Large intestine (tissue), 3 donors: ENCODE results near the gene PDLIM5. TPM values are rescaled to one million over a fixed set of nuclear protein-coding genes. Genes with fewer than 3 reads are reported as not detected.
"Not testable (repeated sequence)": the region's sequence is repeated elsewhere in the genome, so short reads cannot be mapped to it uniquely, and the experiment has no call there.

ENCODE experiments used
- DNase-seq, 2 donors: peaks; one replicate each; pipeline versions ENCODE4 v3.0.0 to v3.0.0-alpha.2; 2013
- H3K27ac ChIP-seq: one replicate; pipeline ENCODE4 v1.5.1; 2013; ENCODE audit warnings: low read length
- H3K27me3 ChIP-seq: 2 replicates; pipeline ENCODE4 v1.6.1; 2013; ENCODE audit warnings: low read length; ENCODE audit not compliant: control insufficient read depth, insufficient read depth
- H3K36me3 ChIP-seq: 2 replicates; pipeline ENCODE4 v1.6.1; 2013; ENCODE audit warnings: low read length; ENCODE audit not compliant: control insufficient read depth, insufficient read depth
- H3K4me1 ChIP-seq: one replicate; pipeline ENCODE4 v1.6.1; 2013; ENCODE audit warnings: low read length; ENCODE audit not compliant: control insufficient read depth, insufficient read depth
- H3K4me3 ChIP-seq: one replicate; pipeline ENCODE4 v1.5.1; 2013; ENCODE audit warnings: low read length
- H3K9me3 ChIP-seq: one replicate; pipeline ENCODE4 v1.6.1; 2013; ENCODE audit warnings: mild to moderate bottlenecking, low read depth, low read length, moderate library complexity; ENCODE audit not compliant: control insufficient read depth
- WGBS: methylation state at CpG from one replicate; pipeline ENCODE4 v1.1.5; 2013; ENCODE audit warnings: low lambda C conversion rate; ENCODE audit not compliant: insufficient coverage; 5-methylcytosine and 5-hydroxymethylcytosine counted together
- polyA plus RNA-seq: library from polyadenylated mRNA; unstranded; fragments of 120-200 nt; gene quantifications from one replicate; pipeline ENCODE4 v1.2.1, GENCODE V29; 2013

The PDLIM5 gene
- polyA plus RNA-seq, 1 donor, result 108 TPM

- WGBS, result 100% methylated on average over 1 of the region's 1 CpG
- no peaks in the 10 kb centered on the region for H3K36me3 ChIP-seq
These were observed 99.1 kb downstream of the PDLIM5 start for GRCh38 chr4:94550851-94551250.

GRCh38 chr4:94551643-94552564 is 100.2 kb downstream of the PDLIM5 start:
- no peaks in the 10 kb centered on the region for H3K4me1 ChIP-seq
- 100% methylated on average over 3 of the region's 3 CpGs for WGBS
- no peaks in the 10 kb centered on the region for H3K36me3 ChIP-seq
- no peak for DNase-seq
- no peaks in the 10 kb centered on the region for H3K27me3 ChIP-seq
- H3K4me3 ChIP-seq, result no peak overlapping the region
- no peak overlapping the region for H3K27ac ChIP-seq
- no peaks in the 10 kb centered on the region for H3K9me3 ChIP-seq

More at GRCh38 chr4:94550851-94551250, 99.1 kb downstream of the PDLIM5 start:
- H3K9me3 ChIP-seq, result no peaks in the 10 kb centered on the region
- no peak overlapping the region for H3K27ac ChIP-seq
- no peak for DNase-seq
- no peaks in the 10 kb centered on the region for H3K4me1 ChIP-seq
- H3K27me3 ChIP-seq, result no peaks in the 10 kb centered on the region
- no peak overlapping the region for H3K4me3 ChIP-seq

- not testable (repeated sequence) for H3K36me3 ChIP-seq, H3K9me3 ChIP-seq, DNase-seq, H3K27ac ChIP-seq, H3K4me1 ChIP-seq, H3K27me3 ChIP-seq, H3K4me3 ChIP-seq
- WGBS, result no CpG with 5 or more reads among the region's 4 CpGs
These were observed 104.3 kb downstream of the PDLIM5 start for GRCh38 chr4:94556047-94556446.

DNA sequence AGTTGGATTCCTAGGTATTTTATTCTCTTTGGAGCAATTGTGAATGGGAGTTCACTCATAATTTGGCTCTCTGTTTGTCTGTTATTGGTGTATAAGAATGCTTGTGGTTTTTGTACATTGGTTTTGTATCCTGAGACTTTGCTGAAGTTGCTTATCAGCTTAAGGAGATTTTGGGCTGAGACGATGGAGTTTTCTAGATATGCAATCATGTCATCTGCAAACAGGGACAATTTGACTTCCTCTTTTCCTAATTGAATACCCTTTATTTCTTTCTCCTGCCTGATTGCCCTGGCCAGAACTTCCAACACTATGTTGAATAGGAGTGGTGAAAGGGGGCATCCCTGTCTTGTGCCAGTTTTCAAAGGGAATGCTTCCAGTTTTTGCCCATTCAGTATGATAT is 105.9 kb downstream of the PDLIM5 start:
- not testable (repeated sequence) for H3K27ac ChIP-seq, H3K4me1 ChIP-seq, H3K27me3 ChIP-seq, H3K4me3 ChIP-seq, DNase-seq, H3K9me3 ChIP-seq, H3K36me3 ChIP-seq
- WGBS, result no CpG with 5 or more reads among the region's 1 CpG

GRCh38 chr4:94558392-94558904 is 106.7 kb downstream of the PDLIM5 start:
- Histone ChIP-seq H3K36me3 (no peaks in the 10 kb centered on the region), H3K27me3 (no peaks in the 10 kb centered on the region), H3K4me1 (no peaks in the 10 kb centered on the region), H3K4me3 (no peak overlapping the region), H3K9me3 (peaks cover 2% of the 10 kb centered on the region), H3K27ac (no peak overlapping the region)
- DNase-seq, result no peak
- WGBS, result 75% methylated on average over 1 of the region's 1 CpG

DNA sequence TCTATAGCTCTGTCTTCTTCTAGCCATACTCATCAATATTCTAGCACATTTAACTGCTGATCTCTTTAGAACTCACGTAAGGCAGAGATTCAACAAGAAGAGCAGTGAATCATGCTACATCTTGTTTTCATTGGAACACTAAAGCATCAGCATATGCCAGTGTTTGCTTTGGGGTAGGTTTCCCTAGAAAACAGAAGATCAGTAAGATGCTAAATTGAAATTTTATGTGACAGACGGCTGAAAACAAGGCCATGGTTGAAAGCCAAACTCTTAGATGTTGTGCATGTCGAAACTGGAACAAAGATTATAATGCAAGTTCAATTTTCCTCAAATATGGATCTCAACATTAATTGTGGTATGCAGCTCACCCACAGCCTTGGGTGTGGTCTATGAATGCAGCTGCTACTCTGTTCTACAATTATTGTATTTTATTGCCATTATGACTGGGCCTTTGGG is 107.6 kb downstream of the PDLIM5 start:
- H3K27ac ChIP-seq, result no peak overlapping the region
- no peaks in the 10 kb centered on the region for H3K27me3 ChIP-seq
- H3K4me3 ChIP-seq, result no peak overlapping the region
- H3K9me3 ChIP-seq, result peaks cover 2% of the 10 kb centered on the region
- 100% methylated on average over 1 of the region's 3 CpGs for WGBS
- DNase-seq, result no peak
- H3K4me1 ChIP-seq, result peaks cover 5% of the 10 kb centered on the region
- H3K36me3 ChIP-seq, result no peaks in the 10 kb centered on the region

DNA sequence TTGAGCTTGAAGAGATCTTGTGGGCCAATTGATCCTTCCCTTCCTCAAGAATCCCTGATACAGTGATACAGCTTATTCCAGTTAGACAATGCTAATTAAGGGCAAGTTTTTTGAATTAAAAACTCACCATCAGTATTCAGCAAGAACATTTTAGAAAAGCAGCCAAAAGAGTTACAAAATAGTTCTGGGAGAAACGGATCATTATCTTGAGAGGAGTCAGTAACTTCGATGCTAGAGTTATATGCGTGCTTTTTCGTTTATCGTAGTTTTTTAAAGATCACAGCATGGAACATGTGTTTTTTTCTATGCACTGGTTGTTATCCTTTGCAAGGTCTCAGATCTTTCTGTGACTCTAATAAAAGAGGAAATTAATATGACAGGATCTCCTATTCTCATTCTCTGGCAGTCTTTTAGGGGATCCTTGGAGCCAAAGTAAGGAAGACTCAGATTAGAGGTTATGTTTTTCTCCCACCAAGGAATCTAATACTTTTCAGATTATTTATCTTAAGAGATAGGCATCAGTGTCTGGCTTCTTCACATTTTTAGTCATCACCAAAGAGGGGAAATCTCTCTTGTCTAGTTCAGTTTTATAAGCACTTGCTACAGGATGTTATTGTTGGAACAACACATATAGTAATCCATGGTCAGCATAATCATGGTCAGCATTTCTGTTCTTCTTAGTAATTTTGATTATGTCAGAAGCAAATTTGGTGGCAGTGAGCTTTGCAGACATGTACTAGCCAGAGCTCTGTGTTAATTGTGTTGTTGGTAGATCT is 109.7 kb downstream of the PDLIM5 start:
- Histone ChIP-seq H3K27me3 (no peaks in the 10 kb centered on the region), H3K9me3 (peaks cover 2% of the 10 kb centered on the region), H3K4me3 (no peak overlapping the region), H3K4me1 (peaks cover 5% of the 10 kb centered on the region), H3K27ac (no peak overlapping the region), H3K36me3 (no peaks in the 10 kb centered on the region)
- no peak for DNase-seq
- 95% methylated on average over 4 of the region's 5 CpGs for WGBS

DNA sequence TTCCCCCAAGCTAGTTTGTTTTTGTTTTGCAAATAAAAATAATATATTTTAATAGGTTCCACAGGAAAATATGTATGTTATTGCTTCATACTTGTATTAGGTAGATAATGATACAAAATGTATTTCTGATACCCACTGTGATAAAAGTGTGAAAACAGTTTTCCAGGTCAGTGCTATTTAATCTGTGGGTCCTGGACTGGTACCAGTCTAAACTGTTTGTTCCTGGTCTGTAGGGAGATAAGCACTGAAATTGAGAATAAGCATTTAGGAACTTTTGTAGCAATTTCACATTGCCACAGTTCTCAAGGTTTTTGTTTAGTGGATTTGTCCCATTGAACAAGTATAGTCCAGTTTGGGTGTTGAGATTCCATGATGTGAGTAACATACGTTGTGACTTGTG is 110.5 kb downstream of the PDLIM5 start:
- Histone ChIP-seq H3K4me1 (peaks cover 5% of the 10 kb centered on the region), H3K36me3 (no peaks in the 10 kb centered on the region), H3K27me3 (no peaks in the 10 kb centered on the region), H3K4me3 (no peak overlapping the region), H3K27ac (no peak overlapping the region), H3K9me3 (peaks cover 2% of the 10 kb centered on the region)
- DNase-seq, result no peak
- no CpG with 5 or more reads among the region's 1 CpG for WGBS

DNA sequence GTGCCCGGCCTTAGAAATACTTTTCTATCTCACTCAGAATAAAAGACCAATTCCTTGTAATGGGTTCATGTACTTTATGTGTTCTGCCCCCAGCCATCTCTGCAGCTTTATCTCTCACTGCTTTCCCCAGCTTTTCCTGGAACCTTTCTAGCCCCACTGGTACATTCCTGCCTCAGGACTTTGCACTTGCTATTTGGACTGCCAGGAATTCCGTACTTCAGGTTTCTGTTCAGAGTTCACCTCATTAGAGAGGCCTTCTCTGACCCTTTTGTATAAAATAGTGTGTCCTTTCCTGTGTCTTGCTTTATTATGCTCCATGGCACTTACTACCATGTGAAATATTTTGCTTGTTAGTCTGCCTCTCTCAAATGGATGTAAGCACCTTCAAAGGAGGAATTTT is 112.5 kb downstream of the PDLIM5 start:
- no peaks in the 10 kb centered on the region for H3K36me3 ChIP-seq
- H3K27me3 ChIP-seq, result no peaks in the 10 kb centered on the region
- H3K27ac ChIP-seq, result peak overlapping the region; percentile 53
- H3K9me3 ChIP-seq, result peaks cover 2% of the 10 kb centered on the region
- WGBS, result no CpG with 5 or more reads among the region's 2 CpGs
- peak; percentile 71 to 86 for DNase-seq
- no peak overlapping the region for H3K4me3 ChIP-seq
- peaks cover 5% of the 10 kb centered on the region for H3K4me1 ChIP-seq

GRCh38 chr4:94566420-94566819 is 114.7 kb downstream of the PDLIM5 start:
- no peaks in the 10 kb centered on the region for H3K9me3 ChIP-seq
- WGBS, result 100% methylated on average over 1 of the region's 4 CpGs
- no peaks in the 10 kb centered on the region for H3K27me3 ChIP-seq
- H3K36me3 ChIP-seq, result no peaks in the 10 kb centered on the region
- DNase-seq, result peak in 1 of 2 donors; percentile 18
- peak overlapping the region; percentile 4 for H3K27ac ChIP-seq
- peaks cover 5% of the 10 kb centered on the region for H3K4me1 ChIP-seq
- no peak overlapping the region for H3K4me3 ChIP-seq
